ENCODE data around the gene CACNA2D4.

The CACNA2D4 gene

GRCh38 chr12:1744932-1745331, 173.5 kb downstream of the CACNA2D4 start:
- no peak for TF ChIP-seq CTCF (IDR thresholded peaks at IDR 0.05; ENCODE audit: control extremely low read depth, extremely low read depth, low read depth, missing control alignments)
- DNase-seq (ENCODE audit: extremely low spot score) = no peak
- ChIA-PET POLR2A (no interaction called here), CTCF (no interaction called here)
